DOHH2 (cell line): ENCODE results near the gene SLC2A4.

Experiments used
- H3F3A ChIP-seq: fragments of 200-600 bp; sonication (generic), shearing (Covaris generic); 2 replicates; pipeline ENCODE4 v1.6.0; 2016; ENCODE audit warnings: antibody characterized with exemption, mild to moderate bottlenecking; ENCODE audit not compliant: control insufficient read depth, insufficient read depth
- H3K27ac ChIP-seq: fragments of 200-600 bp; sonication (generic); 2 replicates; pipeline ENCODE4 v1.5.1; 2014; ENCODE audit warnings: low read depth, mild to moderate bottlenecking, low read length, moderate library complexity
- H3K27me3 ChIP-seq: fragments of 200-600 bp; sonication (generic); 2 replicates; pipeline ENCODE4 v1.6.1; 2014; ENCODE audit warnings: mild to moderate bottlenecking, low read length, mixed read lengths; ENCODE audit not compliant: control insufficient read depth
- H3K36me3 ChIP-seq: fragments of 200-600 bp; sonication (generic); 2 replicates; pipeline ENCODE4 v1.6.1; 2014; ENCODE audit warnings: mild to moderate bottlenecking, low read length, moderate library complexity, mixed read lengths; ENCODE audit not compliant: control insufficient read depth
- H3K4me1 ChIP-seq: fragments of 200-600 bp; sonication (generic); 2 replicates; pipeline ENCODE4 v1.6.1; 2014; ENCODE audit warnings: mild to moderate bottlenecking, low read length, mixed read lengths; ENCODE audit not compliant: control insufficient read depth
- H3K4me2 ChIP-seq: fragments of 200-600 bp; sonication (generic); 2 replicates; pipeline ENCODE4 v1.6.0; 2014; ENCODE audit warnings: mild to moderate bottlenecking, low read length, moderate library complexity
- H3K4me3 ChIP-seq: fragments of 200-600 bp; sonication (generic); 2 replicates; pipeline ENCODE4 v1.5.1; 2014; ENCODE audit warnings: mild to moderate bottlenecking, low read length, mixed read lengths
- H3K79me2 ChIP-seq: fragments of 200-600 bp; sonication (generic); 2 replicates; pipeline ENCODE4 v1.6.1; 2014; ENCODE audit warnings: mild to moderate bottlenecking, low read length, mixed read lengths; ENCODE audit not compliant: control insufficient read depth
- H3K9me2 ChIP-seq: fragments of 200-600 bp; sonication (generic); replicated peaks from 2 replicates; pipeline ENCODE4 v1.6.1; 2014; ENCODE audit warnings: mild to moderate bottlenecking, low read length, mixed read lengths; ENCODE audit not compliant: control insufficient read depth
- H3K9me3 ChIP-seq: fragments of 200-600 bp; sonication (generic); 2 replicates; pipeline ENCODE4 v1.6.1; 2014; ENCODE audit warnings: antibody characterized with exemption, low read length, mixed read lengths; ENCODE audit not compliant: control insufficient read depth, insufficient read depth
- H4K20me1 ChIP-seq: fragments of 200-600 bp; sonication (generic); 2 replicates; pipeline ENCODE4 v1.6.0; 2014; ENCODE audit warnings: low read depth, mild to moderate bottlenecking, antibody characterized with exemption, low read length, moderate library complexity; ENCODE audit not compliant: control insufficient read depth, insufficient read depth
- CTCF ChIP-seq: fragments of 200-600 bp; sonication (generic); IDR thresholded peaks from one replicate; pipeline ENCODE4 v1.5.1; 2014; ENCODE audit warnings: antibody characterized with exemption, mild to moderate bottlenecking, low read depth, low read length; ENCODE audit not compliant: poor library complexity, severe bottlenecking
- EZH2phosphoT487 ChIP-seq: fragments of 200-600 bp; sonication (generic); IDR thresholded peaks from 2 replicates; pipeline ENCODE4 v1.6.1; 2017; ENCODE audit warnings: borderline replicate concordance, mild to moderate bottlenecking, antibody characterized with exemption, low read length, moderate library complexity, mixed read lengths

SLC2A4 gene

GRCh38 chr17:7266784-7267183, 14.7 kb upstream of the SLC2A4 start:
- Histone ChIP-seq H3K36me3 (no peaks in the 10 kb centered on the region), H3K27me3 (peaks cover 25% of the 10 kb centered on the region), H4K20me1 (no peaks in the 10 kb centered on the region), H3K79me2 (no peaks in the 10 kb centered on the region), H3F3A (no peaks in the 10 kb centered on the region), H3K4me1 (peaks cover 20% of the 10 kb centered on the region), H3K9me2 (no peaks in the 10 kb centered on the region), H3K4me3 (no peak overlapping the region), H3K4me2 (no peak overlapping the region), H3K9me3 (no peaks in the 10 kb centered on the region), H3K27ac (no peak overlapping the region)
- TF ChIP-seq EZH2phosphoT487 (no peak), CTCF (no peak)

GRCh38 chr17:7279448-7279847, 2.1 kb upstream of the SLC2A4 start:
- H3K4me1 ChIP-seq, result peaks cover 26% of the 10 kb centered on the region
- no peak overlapping the region for H3K4me3 ChIP-seq
- peaks cover 3% of the 10 kb centered on the region; the same call in 1 of the 2 replicates for H3F3A ChIP-seq
- no peaks in the 10 kb centered on the region for H3K79me2 ChIP-seq
- no peaks in the 10 kb centered on the region for H3K36me3 ChIP-seq
- TF ChIP-seq EZH2phosphoT487, result no peak
- no peak for TF ChIP-seq CTCF
- no peak overlapping the region for H3K4me2 ChIP-seq
- no peak overlapping the region for H3K27ac ChIP-seq
- H3K9me2 ChIP-seq, result no peaks in the 10 kb centered on the region
- peaks cover 18% of the 10 kb centered on the region for H3K27me3 ChIP-seq
- H4K20me1 ChIP-seq, result no peaks in the 10 kb centered on the region
- no peaks in the 10 kb centered on the region for H3K9me3 ChIP-seq

GRCh38 chr17:7280519-7281073, 922 bp upstream of the SLC2A4 start:
- Histone ChIP-seq H3K9me2 (no peaks in the 10 kb centered on the region), H4K20me1 (no peaks in the 10 kb centered on the region), H3K79me2 (no peaks in the 10 kb centered on the region), H3F3A (peaks cover 3% of the 10 kb centered on the region; the same call in 1 of the 2 replicates), H3K27me3 (peaks cover 19% of the 10 kb centered on the region), H3K4me2 (peak overlapping the region; percentile 92), H3K36me3 (no peaks in the 10 kb centered on the region), H3K4me1 (peaks cover 26% of the 10 kb centered on the region), H3K27ac (no peak overlapping the region), H3K4me3 (peak overlapping the region; percentile 73), H3K9me3 (no peaks in the 10 kb centered on the region)
- TF ChIP-seq CTCF (peak; percentile 93), EZH2phosphoT487 (no peak)
